ENCODE results near the gene ARHGAP6.

ARHGAP6 gene

DNA sequence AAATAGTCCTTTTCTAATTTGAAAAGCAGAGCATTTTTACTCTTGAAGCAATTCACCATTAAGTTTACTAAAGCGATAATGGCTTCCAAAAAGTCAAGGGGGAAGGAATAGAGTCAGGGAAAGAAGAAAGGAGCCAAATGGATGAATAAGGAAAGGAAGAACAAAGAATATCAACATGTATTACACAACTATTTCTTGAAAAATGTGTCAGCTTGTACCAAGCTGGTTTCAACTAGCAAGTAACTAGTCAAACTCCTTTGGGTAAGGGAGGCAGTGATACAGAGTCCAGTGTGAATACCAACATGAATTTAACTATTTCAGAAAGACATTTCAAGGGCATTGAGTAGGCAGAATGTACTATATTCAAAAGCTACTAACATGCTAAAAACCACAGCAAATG lies 112.1 kb downstream of the ARHGAP6 start:
- no peak for DNase-seq (ENCODE audit: low read depth in 1 of 2, low spot score in 1 of 2)
- in situ Hi-C loops (cut with HindIII; ENCODE audit: low pct_unique_long_range_greater_than_20kb, low sequenced_read_pairs), result no loop called here
- TF ChIP-seq JUND (IDR thresholded peaks at IDR 0.05; ENCODE audit: low read depth), result no peak

GRCh38 chrX:11551151-11551550 lies 114.6 kb downstream of the ARHGAP6 start:
- TF ChIP-seq JUND (IDR thresholded peaks at IDR 0.05; ENCODE audit: low read depth), result no peak
- no peak for DNase-seq (ENCODE audit: low read depth in 1 of 2, low spot score in 1 of 2)
- in situ Hi-C loops (cut with HindIII; ENCODE audit: low pct_unique_long_range_greater_than_20kb, low sequenced_read_pairs), result no loop called here

DNA sequence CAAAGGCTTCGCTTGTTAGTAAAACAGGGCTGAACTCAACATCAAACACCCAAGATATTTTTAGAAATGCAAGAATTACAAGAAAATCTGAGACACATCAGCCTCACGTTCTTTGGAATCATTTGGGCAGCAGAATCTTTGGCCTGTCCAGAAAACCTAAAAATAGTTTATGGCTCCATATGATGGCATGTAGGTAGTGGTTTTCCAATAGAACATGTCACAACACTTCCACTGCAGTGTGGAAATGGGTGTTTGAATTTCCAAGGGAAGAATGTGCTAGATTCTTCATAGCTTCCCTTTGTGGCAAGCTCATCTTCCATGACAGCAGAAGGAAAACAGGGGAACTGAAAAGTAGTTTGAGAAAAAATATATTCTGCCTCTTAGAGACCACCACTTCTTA lies 118.8 kb downstream of the ARHGAP6 start:
- no peak for DNase-seq (ENCODE audit: low read depth in 1 of 2, low spot score in 1 of 2)
- in situ Hi-C loops (cut with HindIII; ENCODE audit: low pct_unique_long_range_greater_than_20kb, low sequenced_read_pairs), result no loop called here

GRCh38 chrX:11543249-11543648 lies 122.5 kb downstream of the ARHGAP6 start:
- in situ Hi-C loops (cut with HindIII; ENCODE audit: low pct_unique_long_range_greater_than_20kb, low sequenced_read_pairs), result no loop called here
- DNase-seq (ENCODE audit: low read depth in 1 of 2, low spot score in 1 of 2), result peak in 1 of 2 experiments; percentile 3
- TF ChIP-seq JUND (IDR thresholded peaks at IDR 0.05; ENCODE audit: low read depth), result no peak

More for the DNA sequence above, 118.8 kb downstream of the ARHGAP6 start:
- no peak for TF ChIP-seq JUND (IDR thresholded peaks at IDR 0.05; ENCODE audit: low read depth)

- in situ Hi-C loops (cut with HindIII; ENCODE audit: low pct_unique_long_range_greater_than_20kb, low sequenced_read_pairs), result no loop called here
- no peak for DNase-seq (ENCODE audit: low read depth in 1 of 2, low spot score in 1 of 2)
- no peak for TF ChIP-seq JUND (IDR thresholded peaks at IDR 0.05; ENCODE audit: low read depth)
Measured at GRCh38 chrX:11541510-11541909, 124.2 kb downstream of the ARHGAP6 start.

DNA sequence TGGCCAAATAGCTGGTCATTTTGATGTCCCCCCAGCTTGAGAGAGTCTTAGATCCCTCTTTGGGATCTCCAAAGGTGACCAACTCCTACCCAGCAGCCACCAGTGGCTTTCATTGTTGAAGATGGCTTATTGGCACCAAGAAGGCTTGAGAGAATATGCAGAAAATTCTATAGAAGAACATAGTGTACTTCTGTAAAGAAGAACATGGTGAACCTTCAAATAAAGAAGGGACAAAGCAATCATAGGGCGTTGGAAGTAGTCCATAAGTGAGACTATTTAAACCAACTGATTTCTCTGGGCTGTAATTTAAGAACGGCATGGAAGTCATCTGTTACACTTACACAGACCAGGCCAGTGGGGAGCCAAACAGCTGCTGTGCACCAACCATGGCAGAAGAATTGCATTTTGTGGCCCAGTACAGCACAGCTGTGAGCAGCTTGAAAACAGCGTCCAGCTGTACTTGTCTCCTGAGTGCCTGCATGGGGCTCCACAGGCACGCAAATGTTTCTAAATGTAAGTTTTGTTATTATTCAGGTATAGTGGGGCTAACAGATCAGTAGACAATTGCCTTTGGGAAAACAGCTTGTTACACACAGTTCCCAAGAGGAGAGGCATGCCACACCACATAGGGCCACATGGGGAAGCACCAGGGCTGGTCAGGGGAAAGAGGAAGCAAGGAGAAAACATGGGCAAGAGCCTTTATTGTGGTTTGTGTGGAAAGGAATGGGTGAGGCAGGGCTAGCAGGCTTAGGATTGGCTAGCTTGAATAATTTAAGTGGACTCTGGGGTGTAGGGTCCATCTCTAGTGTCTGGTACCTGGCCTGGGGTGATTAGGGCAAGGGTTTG lies 125.0 kb downstream of the ARHGAP6 start:
- TF ChIP-seq JUND (IDR thresholded peaks at IDR 0.05; ENCODE audit: low read depth), result no peak
- in situ Hi-C loops (cut with HindIII; ENCODE audit: low pct_unique_long_range_greater_than_20kb, low sequenced_read_pairs), result no loop called here
- peak in 1 of 2 experiments; percentile 11 for DNase-seq (ENCODE audit: low read depth in 1 of 2, low spot score in 1 of 2)

- in situ Hi-C loops (cut with HindIII; ENCODE audit: low pct_unique_long_range_greater_than_20kb, low sequenced_read_pairs), result no loop called here
- TF ChIP-seq JUND (IDR thresholded peaks at IDR 0.05; ENCODE audit: low read depth), result no peak
- no peak for DNase-seq (ENCODE audit: low read depth in 1 of 2, low spot score in 1 of 2)
Measured at GRCh38 chrX:11537141-11537540, 128.6 kb downstream of the ARHGAP6 start.

DNA sequence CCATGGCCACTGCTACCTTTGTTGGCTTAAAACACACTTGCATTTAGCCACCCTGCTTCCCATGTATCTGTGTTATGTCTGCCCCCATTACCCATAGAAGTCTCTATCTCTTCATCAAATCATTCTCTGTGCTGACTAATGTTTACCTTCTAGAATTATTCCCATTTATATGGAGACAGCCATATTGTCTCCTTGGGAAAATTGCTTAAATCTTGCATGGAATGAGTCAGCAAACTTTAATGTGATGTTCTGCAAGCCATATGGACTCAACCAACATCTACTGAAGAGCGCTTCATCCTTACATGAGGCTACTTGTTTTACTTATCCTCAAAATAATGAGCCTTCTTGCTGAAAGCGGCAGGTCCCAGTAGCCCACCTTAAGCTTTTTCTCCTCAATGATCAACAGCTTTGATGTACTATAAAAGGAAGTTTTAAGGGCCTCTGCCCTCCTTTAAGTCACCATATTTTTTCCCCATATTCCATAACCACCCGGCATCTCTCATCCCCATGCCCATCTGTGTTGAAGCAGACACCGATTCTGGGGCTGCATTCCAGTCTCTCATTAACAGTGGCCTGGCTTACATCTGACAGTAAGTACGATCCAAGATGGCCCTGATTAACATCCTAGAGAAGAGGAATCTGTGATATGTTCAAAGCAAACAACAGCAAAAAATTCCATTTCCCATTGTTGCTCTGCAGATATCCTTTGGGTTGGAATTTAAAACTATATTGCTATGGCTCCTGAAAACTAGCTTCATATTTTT lies 130.4 kb downstream of the ARHGAP6 start:
- TF ChIP-seq JUND (IDR thresholded peaks at IDR 0.05; ENCODE audit: low read depth), result no peak
- no peak for DNase-seq (ENCODE audit: low read depth in 1 of 2, low spot score in 1 of 2)
- in situ Hi-C loops (cut with HindIII; ENCODE audit: low pct_unique_long_range_greater_than_20kb, low sequenced_read_pairs), result no loop called here

GRCh38 chrX:11533199-11533651 lies 132.5 kb downstream of the ARHGAP6 start:
- in situ Hi-C loops (cut with HindIII; ENCODE audit: low pct_unique_long_range_greater_than_20kb, low sequenced_read_pairs), result no loop called here
- DNase-seq (ENCODE audit: low read depth in 1 of 2, low spot score in 1 of 2), result peak; percentile 13 to 84
- TF ChIP-seq JUND (IDR thresholded peaks at IDR 0.05; ENCODE audit: low read depth), result no peak

- no peak for TF ChIP-seq JUND (IDR thresholded peaks at IDR 0.05; ENCODE audit: low read depth)
- in situ Hi-C loops (cut with HindIII; ENCODE audit: low pct_unique_long_range_greater_than_20kb, low sequenced_read_pairs), result no loop called here
- peak in 1 of 2 experiments; percentile 18 for DNase-seq (ENCODE audit: low read depth in 1 of 2, low spot score in 1 of 2)
Measured at GRCh38 chrX:11532291-11533078, 133.2 kb downstream of the ARHGAP6 start.

GRCh38 chrX:11531226-11531625 lies 134.5 kb downstream of the ARHGAP6 start:
- no peak for TF ChIP-seq JUND (IDR thresholded peaks at IDR 0.05; ENCODE audit: low read depth)
- peak in 1 of 2 experiments; percentile 31 for DNase-seq (ENCODE audit: low read depth in 1 of 2, low spot score in 1 of 2)
- in situ Hi-C loops (cut with HindIII; ENCODE audit: low pct_unique_long_range_greater_than_20kb, low sequenced_read_pairs), result no loop called here

GRCh38 chrX:11530621-11531020 lies 135.1 kb downstream of the ARHGAP6 start:
- no peak for TF ChIP-seq JUND (IDR thresholded peaks at IDR 0.05; ENCODE audit: low read depth)
- no peak for DNase-seq (ENCODE audit: low read depth in 1 of 2, low spot score in 1 of 2)
- in situ Hi-C loops (cut with HindIII; ENCODE audit: low pct_unique_long_range_greater_than_20kb, low sequenced_read_pairs), result no loop called here

Data from T47D (cell line).